Osteoblast (primary cell): ENCODE data around the gene CDH4. TPM values are rescaled to one million over a fixed set of nuclear protein-coding genes. Genes with fewer than 3 reads are reported as not detected.
A peak's percentile ranks its signal among the peaks of the same experiment; 100 is the strongest.

ENCODE experiments used
- DNase-seq: peaks from one replicate; pipeline ENCODE4 v3.0.0; 2011; ENCODE audit warnings: low spot score, mixed read lengths; ENCODE audit not compliant: insufficient read length; ENCODE audit errors: missing footprints
- H2AFZ ChIP-seq: 2 replicates; pipeline ENCODE4 v1.6.0; 2011; ENCODE audit warnings: mild to moderate bottlenecking, low read length
- H3K27ac ChIP-seq: 2 replicates; pipeline ENCODE4 v1.5.1; 2011; ENCODE audit warnings: mild to moderate bottlenecking, low read depth, low read length, moderate library complexity
- H3K27me3 ChIP-seq: 2 replicates; pipeline ENCODE4 v1.6.0; 2012; ENCODE audit warnings: mild to moderate bottlenecking, control low read depth, inconsistent platforms, low read length, moderate library complexity; ENCODE audit not compliant: insufficient read depth
- H3K36me3 ChIP-seq: 2 replicates; pipeline ENCODE4 v1.5.1; 2011; ENCODE audit warnings: mild to moderate bottlenecking, low read length, control low read depth, moderate library complexity; ENCODE audit not compliant: insufficient read depth
- H3K4me1 ChIP-seq: 2 replicates; pipeline ENCODE4 v1.5.1; 2011; ENCODE audit warnings: mild to moderate bottlenecking, low read length, control low read depth, moderate library complexity; ENCODE audit not compliant: insufficient read depth
- H3K4me2 ChIP-seq: 2 replicates; pipeline ENCODE4 v1.6.0; 2011; ENCODE audit warnings: mild to moderate bottlenecking, low read length; ENCODE audit not compliant: insufficient read depth
- H3K4me3 ChIP-seq: fragments of 200-600 bp; sonication (generic); 3 replicates; pipeline ENCODE4 v1.5.1; 2012; ENCODE audit warnings: mild to moderate bottlenecking, low read length, inconsistent platforms; ENCODE audit not compliant: insufficient read depth
- H3K79me2 ChIP-seq: 2 replicates; pipeline ENCODE4 v1.6.0; 2012; ENCODE audit warnings: mild to moderate bottlenecking, low read length, control low read depth, inconsistent platforms; ENCODE audit not compliant: insufficient read depth
- H3K9me3 ChIP-seq: 2 replicates; pipeline ENCODE4 v1.5.1; 2011; ENCODE audit warnings: low read depth, low read length, control low read depth
- H4K20me1 ChIP-seq: 2 replicates; pipeline ENCODE4 v1.6.0; 2012; ENCODE audit warnings: mild to moderate bottlenecking, low read length, control low read depth; ENCODE audit not compliant: insufficient read depth
- CTCF ChIP-seq: IDR thresholded peaks from 2 replicates; pipeline ENCODE4 v1.5.1; 2011; ENCODE audit warnings: mild to moderate bottlenecking, low read depth, low read length, moderate library complexity; ENCODE audit errors: extremely low read depth
- total RNA-seq: library from RNA; depleted of rRNA; stranded (reverse); fragments of >200 nt; gene quantifications from 2 replicates; pipeline ENCODE4 v1.2.3, GENCODE V29; 2012

CDH4 gene
- total RNA-seq, 1 donor = 1.1 TPM

GRCh38 chr20:61656198-61656597, 404.1 kb downstream of the CDH4 start:
- Histone ChIP-seq H3K27me3 (no peaks in the 10 kb centered on the region), H3K4me1 (no peaks in the 10 kb centered on the region), H2AFZ (no peak overlapping the region), H3K27ac (no peak overlapping the region), H3K36me3 (no peaks in the 10 kb centered on the region), H3K9me3 (no peaks in the 10 kb centered on the region), H3K4me3 (no peak overlapping the region), H3K79me2 (no peaks in the 10 kb centered on the region), H3K4me2 (no peak overlapping the region), H4K20me1 (no peaks in the 10 kb centered on the region)
- no peak for TF ChIP-seq CTCF
- no peak for DNase-seq

DNA sequence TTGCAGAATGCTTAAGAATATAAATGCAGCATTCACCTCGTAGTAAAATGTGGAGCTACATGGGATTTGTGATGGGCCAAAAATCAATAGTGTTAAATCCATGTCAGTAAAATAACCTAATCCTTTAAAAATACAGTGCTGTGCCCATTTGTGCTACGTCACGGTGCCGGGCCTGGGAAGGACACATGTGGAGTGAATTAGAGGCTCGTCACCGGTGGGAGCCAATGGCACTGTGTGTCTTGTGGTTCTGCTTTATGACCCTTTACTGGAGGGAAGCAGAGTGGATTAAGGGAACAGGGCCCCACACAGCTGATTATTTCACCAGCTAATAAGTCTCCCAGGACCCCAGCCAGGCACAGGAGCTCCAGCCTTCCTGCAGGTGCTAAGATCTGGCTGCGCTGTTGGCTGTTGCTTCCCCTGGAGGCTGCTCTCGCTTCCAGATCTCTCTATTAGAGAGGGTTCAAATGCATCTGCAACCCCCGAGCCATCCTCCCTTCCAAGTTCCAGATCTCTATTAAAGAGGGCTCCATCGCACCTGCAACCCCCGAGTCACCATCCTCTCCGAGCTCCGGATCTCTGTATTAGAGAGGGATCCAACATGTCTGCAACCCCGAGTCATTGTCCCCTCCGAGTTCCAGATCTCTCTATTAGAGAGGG, 405.8 kb downstream of the CDH4 start:
- Histone ChIP-seq H3K9me3 (no peaks in the 10 kb centered on the region), H3K79me2 (no peaks in the 10 kb centered on the region), H3K36me3 (no peaks in the 10 kb centered on the region), H3K4me2 (no peak overlapping the region), H3K4me3 (no peak overlapping the region), H2AFZ (no peak overlapping the region), H3K27me3 (no peaks in the 10 kb centered on the region), H4K20me1 (no peaks in the 10 kb centered on the region), H3K27ac (no peak overlapping the region), H3K4me1 (no peaks in the 10 kb centered on the region)
- TF ChIP-seq CTCF = no peak
- DNase-seq = peak; percentile 75

DNA sequence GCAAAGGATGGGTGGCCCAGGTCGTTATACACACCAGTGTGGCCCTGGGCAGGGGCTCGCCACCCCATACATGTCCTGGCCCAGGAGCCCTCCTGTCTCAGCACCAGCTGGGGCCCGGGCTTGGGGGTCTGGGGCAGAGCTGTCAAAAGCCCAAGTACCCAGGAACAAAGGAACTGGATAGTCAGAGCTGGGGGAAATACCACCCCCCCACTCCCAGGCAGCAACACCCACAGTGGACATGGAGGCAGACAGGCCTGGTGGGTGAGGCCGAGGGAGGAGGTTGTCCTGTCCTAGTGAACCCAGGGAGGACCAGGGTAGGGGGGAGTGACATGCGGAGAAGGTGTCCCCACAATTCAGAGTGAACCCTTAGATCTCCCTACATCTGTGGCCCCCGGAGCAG, 406.5 kb downstream of the CDH4 start:
- DNase-seq = peak; percentile 63
- TF ChIP-seq CTCF = no peak
- Histone ChIP-seq H3K9me3 (no peaks in the 10 kb centered on the region), H3K36me3 (no peaks in the 10 kb centered on the region), H3K4me3 (no peak overlapping the region), H3K4me1 (no peaks in the 10 kb centered on the region), H4K20me1 (no peaks in the 10 kb centered on the region), H3K4me2 (no peak overlapping the region), H3K27ac (no peak overlapping the region), H2AFZ (no peak overlapping the region), H3K27me3 (no peaks in the 10 kb centered on the region), H3K79me2 (no peaks in the 10 kb centered on the region)

DNA sequence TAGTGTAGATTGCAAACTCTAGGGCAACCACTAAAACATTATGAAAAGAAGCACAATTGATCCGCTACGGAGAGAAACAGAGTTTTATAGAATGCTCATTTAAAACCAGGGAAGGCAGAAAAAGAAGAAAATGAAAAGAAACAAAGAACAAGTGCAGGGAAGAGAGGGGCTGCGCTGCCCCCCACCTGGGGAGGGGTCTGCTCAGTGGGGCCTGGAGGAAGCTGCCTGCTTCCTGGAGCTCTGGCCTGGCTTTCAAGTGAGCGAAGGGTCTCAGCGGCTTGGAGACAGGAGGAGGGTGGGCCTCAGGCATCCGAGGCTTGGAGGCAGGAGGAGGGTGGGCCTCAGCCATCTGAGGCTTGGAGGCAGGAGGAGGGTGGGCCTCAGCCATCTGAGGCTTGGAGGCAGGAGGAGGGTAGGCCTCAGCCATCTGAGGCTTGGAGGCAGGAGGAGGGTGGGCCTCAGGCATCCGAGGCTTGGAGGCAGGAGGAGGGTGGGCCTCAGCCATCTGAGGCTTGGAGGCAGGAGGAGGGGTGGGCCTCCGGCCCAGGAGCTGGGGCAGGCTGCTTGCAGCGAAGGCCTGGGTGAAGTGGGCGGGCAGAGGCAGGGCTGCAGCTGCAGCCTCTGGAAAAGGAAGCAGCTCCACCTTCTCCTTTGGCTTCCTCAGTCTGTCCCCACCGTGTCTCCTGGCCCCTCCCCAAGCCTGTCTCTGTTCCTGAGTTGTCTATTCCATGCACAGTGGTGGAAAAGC, 407.4 kb downstream of the CDH4 start:
- Histone ChIP-seq H2AFZ (no peak overlapping the region), H3K4me3 (no peak overlapping the region), H3K79me2 (no peaks in the 10 kb centered on the region), H3K9me3 (no peaks in the 10 kb centered on the region), H3K4me1 (no peaks in the 10 kb centered on the region), H4K20me1 (no peaks in the 10 kb centered on the region), H3K27ac (no peak overlapping the region), H3K27me3 (no peaks in the 10 kb centered on the region), H3K36me3 (no peaks in the 10 kb centered on the region), H3K4me2 (no peak overlapping the region)
- no peak for TF ChIP-seq CTCF
- DNase-seq = no peak
